Measurements from ENCODE around the gene NR4A3.

The NR4A3 gene

GRCh38 chr9:99858087-99858486, 36.4 kb downstream of the NR4A3 start:
- Histone ChIP-seq H3K4me1 (ENCODE audit: control insufficient read depth, insufficient read depth, low read depth, low read length) (no peaks in the 10 kb centered on the region), H4K8ac (ENCODE audit: low read length) (no peak overlapping the region), H3K36me3 (ENCODE audit: control insufficient read depth in 1 of 2, insufficient read depth in 2 of 2, low read depth in 1 of 2, low read length in 2 of 2) (no peaks in the 10 kb centered on the region), H3K27me3 (ENCODE audit: control insufficient read depth in 1 of 2, insufficient read depth in 1 of 2, low read length in 2 of 2) (no peaks in the 10 kb centered on the region), H3K23ac (ENCODE audit: low read length in 2 of 2) (no peak overlapping the region), H3K18ac (ENCODE audit: low read depth in 1 of 2, low read length in 2 of 2) (no peak overlapping the region), H2BK120ac (ENCODE audit: low read depth, low read length) (no peak overlapping the region), H2AK5ac (ENCODE audit: low read length, severe bottlenecking) (no peak overlapping the region), H3K4me2 (ENCODE audit: low read length, poor library complexity, severe bottlenecking) (no peak overlapping the region), H3K79me1 (replicated peaks; ENCODE audit: low read length, poor library complexity, severe bottlenecking) (no peaks in the 10 kb centered on the region), H2BK5ac (ENCODE audit: low read depth, low read length, poor library complexity, severe bottlenecking) (no peak overlapping the region), H3K9me3 (ENCODE audit: control insufficient read depth, low read length) (no peaks in the 10 kb centered on the region), H3K9ac (ENCODE audit: low read length) (no peak overlapping the region), H3K14ac (ENCODE audit: low read length in 2 of 2) (no peak overlapping the region), H4K91ac (ENCODE audit: low read length) (no peak overlapping the region), H2BK12ac (ENCODE audit: low read length in 2 of 2) (no peak overlapping the region), H2AFZ (ENCODE audit: low read depth, low read length) (no peak overlapping the region), H3K27ac (ENCODE audit: low read length, poor library complexity, severe bottlenecking) (no peak overlapping the region), H3K4me3 (ENCODE audit: insufficient read depth in 1 of 2, low read depth in 1 of 2, low read length in 2 of 2) (no peak overlapping the region), H3K4ac (ENCODE audit: low read depth in 1 of 2, low read length in 2 of 2) (no peak overlapping the region), H2BK15ac (ENCODE audit: low read depth, poor library complexity, severe bottlenecking) (no peak overlapping the region)
- WGBS = 97% methylated on average over 3 of the region's 3 CpGs
- DNase-seq = no peak

GRCh38 chr9:99859243-99859980, 37.7 kb downstream of the NR4A3 start:
- H3K27me3 ChIP-seq (ENCODE audit: control insufficient read depth in 1 of 2, insufficient read depth in 1 of 2, low read length in 2 of 2) = no peaks in the 10 kb centered on the region
- DNase-seq = no peak
- H2BK120ac ChIP-seq (ENCODE audit: low read depth, low read length) = no peak overlapping the region
- no peak overlapping the region for H2BK12ac ChIP-seq (ENCODE audit: low read length in 2 of 2)
- no peak overlapping the region for H3K4ac ChIP-seq (ENCODE audit: low read depth in 1 of 2, low read length in 2 of 2)
- no peak overlapping the region for H4K8ac ChIP-seq (ENCODE audit: low read length)
- H3K4me3 ChIP-seq (ENCODE audit: insufficient read depth in 1 of 2, low read depth in 1 of 2, low read length in 2 of 2) = peak overlapping the region in 1 of 2 experiments; percentile 40
- no peaks in the 10 kb centered on the region for H3K79me1 ChIP-seq (replicated peaks; ENCODE audit: low read length, poor library complexity, severe bottlenecking)
- H3K14ac ChIP-seq (ENCODE audit: low read length in 2 of 2) = no peak overlapping the region
- peaks cover 0 to 12% of the 10 kb centered on the region in 2 experiments for H3K36me3 ChIP-seq (ENCODE audit: control insufficient read depth in 1 of 2, insufficient read depth in 2 of 2, low read depth in 1 of 2, low read length in 2 of 2)
- H3K23ac ChIP-seq (ENCODE audit: low read length in 2 of 2) = no peak overlapping the region
- H3K18ac ChIP-seq (ENCODE audit: low read depth in 1 of 2, low read length in 2 of 2) = no peak overlapping the region
- no peak overlapping the region for H2AK5ac ChIP-seq (ENCODE audit: low read length, severe bottlenecking)
- 75% methylated on average over 1 of the region's 5 CpGs for WGBS
- H3K27ac ChIP-seq (ENCODE audit: low read length, poor library complexity, severe bottlenecking) = no peak overlapping the region
- no peaks in the 10 kb centered on the region for H3K9me3 ChIP-seq (ENCODE audit: control insufficient read depth, low read length)
- H3K4me1 ChIP-seq (ENCODE audit: control insufficient read depth, insufficient read depth, low read depth, low read length) = no peaks in the 10 kb centered on the region
- H2BK5ac ChIP-seq (ENCODE audit: low read depth, low read length, poor library complexity, severe bottlenecking) = no peak overlapping the region
- H3K4me2 ChIP-seq (ENCODE audit: low read length, poor library complexity, severe bottlenecking) = no peak overlapping the region
- no peak overlapping the region for H4K91ac ChIP-seq (ENCODE audit: low read length)
- H3K9ac ChIP-seq (ENCODE audit: low read length) = peak overlapping the region; percentile 80
- H2BK15ac ChIP-seq (ENCODE audit: low read depth, poor library complexity, severe bottlenecking) = no peak overlapping the region
- H2AFZ ChIP-seq (ENCODE audit: low read depth, low read length) = no peak overlapping the region

- no peak overlapping the region for H3K23ac ChIP-seq (ENCODE audit: low read length in 2 of 2)
- H4K8ac ChIP-seq (ENCODE audit: low read length) = no peak overlapping the region
- no peak overlapping the region for H3K18ac ChIP-seq (ENCODE audit: low read depth in 1 of 2, low read length in 2 of 2)
- H3K4me2 ChIP-seq (ENCODE audit: low read length, poor library complexity, severe bottlenecking) = no peak overlapping the region
- no CpG with 5 or more reads among the region's 1 CpG for WGBS
- H2AFZ ChIP-seq (ENCODE audit: low read depth, low read length) = no peak overlapping the region
- H3K27ac ChIP-seq (ENCODE audit: low read length, poor library complexity, severe bottlenecking) = no peak overlapping the region
- no peak overlapping the region for H3K14ac ChIP-seq (ENCODE audit: low read length in 2 of 2)
- H3K36me3 ChIP-seq (ENCODE audit: control insufficient read depth in 1 of 2, insufficient read depth in 2 of 2, low read depth in 1 of 2, low read length in 2 of 2) = peaks cover 0 to 14% of the 10 kb centered on the region in 2 experiments
- H2BK5ac ChIP-seq (ENCODE audit: low read depth, low read length, poor library complexity, severe bottlenecking) = no peak overlapping the region
- no peaks in the 10 kb centered on the region for H3K9me3 ChIP-seq (ENCODE audit: control insufficient read depth, low read length)
- no peak overlapping the region for H2AK5ac ChIP-seq (ENCODE audit: low read length, severe bottlenecking)
- H3K4me3 ChIP-seq (ENCODE audit: insufficient read depth in 1 of 2, low read depth in 1 of 2, low read length in 2 of 2) = no peak overlapping the region
- H2BK15ac ChIP-seq (ENCODE audit: low read depth, poor library complexity, severe bottlenecking) = no peak overlapping the region
- DNase-seq = no peak
- H4K91ac ChIP-seq (ENCODE audit: low read length) = no peak overlapping the region
- no peak overlapping the region for H2BK12ac ChIP-seq (ENCODE audit: low read length in 2 of 2)
- H3K79me1 ChIP-seq (replicated peaks; ENCODE audit: low read length, poor library complexity, severe bottlenecking) = no peaks in the 10 kb centered on the region
- no peak overlapping the region for H2BK120ac ChIP-seq (ENCODE audit: low read depth, low read length)
- H3K4ac ChIP-seq (ENCODE audit: low read depth in 1 of 2, low read length in 2 of 2) = no peak overlapping the region
- H3K4me1 ChIP-seq (ENCODE audit: control insufficient read depth, insufficient read depth, low read depth, low read length) = no peaks in the 10 kb centered on the region
- H3K27me3 ChIP-seq (ENCODE audit: control insufficient read depth in 1 of 2, insufficient read depth in 1 of 2, low read length in 2 of 2) = no peaks in the 10 kb centered on the region
- H3K9ac ChIP-seq (ENCODE audit: low read length) = no peak overlapping the region
Observed at GRCh38 chr9:99860266-99860665, 38.6 kb downstream of the NR4A3 start.

- Histone ChIP-seq H3K27me3 (ENCODE audit: control insufficient read depth in 1 of 2, insufficient read depth in 1 of 2, low read length in 2 of 2) (peaks cover 0 to under 1% of the 10 kb centered on the region in 2 experiments), H2BK5ac (ENCODE audit: low read depth, low read length, poor library complexity, severe bottlenecking) (no peak overlapping the region), H4K8ac (ENCODE audit: low read length) (no peak overlapping the region), H3K9me3 (ENCODE audit: control insufficient read depth, low read length) (no peaks in the 10 kb centered on the region), H2AK5ac (ENCODE audit: low read length, severe bottlenecking) (no peak overlapping the region), H3K36me3 (ENCODE audit: control insufficient read depth in 1 of 2, insufficient read depth in 2 of 2, low read depth in 1 of 2, low read length in 2 of 2) (peaks cover 0 to 14% of the 10 kb centered on the region in 2 experiments), H3K23ac (ENCODE audit: low read length in 2 of 2) (no peak overlapping the region), H2BK15ac (ENCODE audit: low read depth, poor library complexity, severe bottlenecking) (no peak overlapping the region), H3K4me1 (ENCODE audit: control insufficient read depth, insufficient read depth, low read depth, low read length) (no peaks in the 10 kb centered on the region), H2BK120ac (ENCODE audit: low read depth, low read length) (no peak overlapping the region), H4K91ac (ENCODE audit: low read length) (no peak overlapping the region), H3K4me3 (ENCODE audit: insufficient read depth in 1 of 2, low read depth in 1 of 2, low read length in 2 of 2) (no peak overlapping the region), H2AFZ (ENCODE audit: low read depth, low read length) (no peak overlapping the region), H2BK12ac (ENCODE audit: low read length in 2 of 2) (no peak overlapping the region), H3K4ac (ENCODE audit: low read depth in 1 of 2, low read length in 2 of 2) (no peak overlapping the region), H3K14ac (ENCODE audit: low read length in 2 of 2) (no peak overlapping the region), H3K27ac (ENCODE audit: low read length, poor library complexity, severe bottlenecking) (no peak overlapping the region), H3K79me1 (replicated peaks; ENCODE audit: low read length, poor library complexity, severe bottlenecking) (no peaks in the 10 kb centered on the region), H3K18ac (ENCODE audit: low read depth in 1 of 2, low read length in 2 of 2) (no peak overlapping the region), H3K4me2 (ENCODE audit: low read length, poor library complexity, severe bottlenecking) (no peak overlapping the region), H3K9ac (ENCODE audit: low read length) (no peak overlapping the region)
- no peak for DNase-seq
- WGBS = 88% methylated on average over 1 of the region's 2 CpGs
Observed at GRCh38 chr9:99863955-99864354, 42.3 kb downstream of the NR4A3 start.

Data from mesenchymal stem cell (in vitro differentiated cells and primary cell).